22Rv1 (cell line): ENCODE measurements around the gene SLC17A4.

Experiments used
- ZFX ChIP-seq: fragments of 450-650 bp; IDR thresholded peaks from 2 replicates; pipeline ENCODE4 v1.6.1; 2017; ENCODE audit warnings: antibody characterized with exemption, borderline replicate concordance
- TF ChIP-seq, protein P1 (sequence below): fragments of 450-650 bp; IDR thresholded peaks from 2 replicates; pipeline ENCODE4 v1.5.1; 2017; ENCODE audit warnings: mild to moderate bottlenecking

DNA sequence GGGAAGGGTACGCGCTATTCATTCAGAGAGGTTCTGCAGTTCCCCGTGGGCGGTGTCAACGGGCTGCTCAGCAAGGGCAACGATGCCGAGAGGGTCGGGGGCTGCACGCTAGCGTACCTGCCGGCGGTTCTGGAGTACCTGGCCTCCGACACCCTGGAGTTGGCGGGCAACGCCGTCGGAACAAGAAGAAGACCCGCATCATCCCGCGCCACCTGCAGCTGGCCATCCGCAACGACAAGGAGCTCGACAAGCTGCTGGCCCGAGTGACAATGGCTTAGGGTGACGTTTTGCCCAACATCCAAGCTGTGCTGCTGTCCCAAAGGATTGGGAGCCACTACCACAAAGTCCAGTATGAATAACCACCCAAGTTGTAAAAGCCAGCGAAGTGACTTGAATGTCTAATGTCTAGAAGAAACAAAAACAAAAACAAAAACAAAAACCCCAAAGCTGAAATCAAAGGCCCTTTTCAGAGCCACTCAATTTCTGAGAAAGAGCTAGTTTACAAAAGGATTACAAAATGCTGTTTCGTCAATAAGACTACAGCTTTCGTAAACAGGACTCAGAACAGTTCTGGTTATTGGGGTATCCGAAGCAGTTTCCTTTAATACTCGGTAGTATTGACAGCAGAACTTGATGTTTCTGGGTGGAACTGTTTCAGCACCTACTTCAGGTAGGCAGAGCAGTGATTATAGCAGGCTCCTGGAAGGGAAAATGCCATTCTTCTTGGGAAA lies 21.9 kb upstream of the SLC17A4 start:
- TF ChIP-seq, protein P1, sequence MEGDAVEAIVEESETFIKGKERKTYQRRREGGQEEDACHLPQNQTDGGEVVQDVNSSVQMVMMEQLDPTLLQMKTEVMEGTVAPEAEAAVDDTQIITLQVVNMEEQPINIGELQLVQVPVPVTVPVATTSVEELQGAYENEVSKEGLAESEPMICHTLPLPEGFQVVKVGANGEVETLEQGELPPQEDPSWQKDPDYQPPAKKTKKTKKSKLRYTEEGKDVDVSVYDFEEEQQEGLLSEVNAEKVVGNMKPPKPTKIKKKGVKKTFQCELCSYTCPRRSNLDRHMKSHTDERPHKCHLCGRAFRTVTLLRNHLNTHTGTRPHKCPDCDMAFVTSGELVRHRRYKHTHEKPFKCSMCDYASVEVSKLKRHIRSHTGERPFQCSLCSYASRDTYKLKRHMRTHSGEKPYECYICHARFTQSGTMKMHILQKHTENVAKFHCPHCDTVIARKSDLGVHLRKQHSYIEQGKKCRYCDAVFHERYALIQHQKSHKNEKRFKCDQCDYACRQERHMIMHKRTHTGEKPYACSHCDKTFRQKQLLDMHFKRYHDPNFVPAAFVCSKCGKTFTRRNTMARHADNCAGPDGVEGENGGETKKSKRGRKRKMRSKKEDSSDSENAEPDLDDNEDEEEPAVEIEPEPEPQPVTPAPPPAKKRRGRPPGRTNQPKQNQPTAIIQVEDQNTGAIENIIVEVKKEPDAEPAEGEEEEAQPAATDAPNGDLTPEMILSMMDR = no peak
- TF ChIP-seq ZFX = no peak
